Ishikawa (cell line): ENCODE data around the gene CFH.

ENCODE experiments used
- CEBPB ChIP-seq: IDR thresholded peaks from 2 replicates; pipeline ENCODE4 v1.6.1; 2012
- CREB1 ChIP-seq: IDR thresholded peaks from 2 replicates; pipeline ENCODE4 v1.6.1; 2012; ENCODE audit warnings: low read depth
- EGR1 ChIP-seq: IDR thresholded peaks from 2 replicates; pipeline ENCODE4 v1.6.1; 2012
- EP300 ChIP-seq: IDR thresholded peaks from 2 replicates; pipeline ENCODE4 v1.6.1; 2012; ENCODE audit warnings: borderline replicate concordance
- FOXM1 ChIP-seq: IDR thresholded peaks from 2 replicates; pipeline ENCODE4 v1.6.1; 2012; ENCODE audit warnings: low read depth, borderline replicate concordance
- NFIC ChIP-seq: IDR thresholded peaks from 2 replicates; pipeline ENCODE4 v1.6.1; 2012
- RAD21 ChIP-seq: IDR thresholded peaks from 2 replicates; pipeline ENCODE4 v1.6.1; 2012; ENCODE audit warnings: low read depth
- TAF1 ChIP-seq: IDR thresholded peaks from 2 replicates; pipeline ENCODE4 v1.6.1; 2012; ENCODE audit warnings: low read depth, mild to moderate bottlenecking
- TCF12 ChIP-seq: IDR thresholded peaks from 2 replicates; pipeline ENCODE4 v1.6.1; 2012; ENCODE audit warnings: low read depth
- TEAD4 ChIP-seq: IDR thresholded peaks from 2 replicates; pipeline ENCODE4 v1.6.1; 2012
- YY1 ChIP-seq: IDR thresholded peaks from 2 replicates; pipeline ENCODE4 v1.6.1; 2012; ENCODE audit warnings: low read depth
- ZBTB7A ChIP-seq: IDR thresholded peaks from 2 replicates; pipeline ENCODE4 v1.6.1; 2012; ENCODE audit warnings: low read depth
- TF ChIP-seq, protein P1 (sequence below): IDR thresholded peaks from 2 replicates; pipeline ENCODE4 v1.6.1; 2012
- TF ChIP-seq, protein P2 (sequence below): IDR thresholded peaks from 2 replicates; pipeline ENCODE4 v1.6.1; 2012; ENCODE audit warnings: low read depth, mild to moderate bottlenecking
- TF ChIP-seq, protein P3 (sequence below): IDR thresholded peaks from 2 replicates; pipeline ENCODE4 v1.6.1; 2012

Gene CFH

DNA sequence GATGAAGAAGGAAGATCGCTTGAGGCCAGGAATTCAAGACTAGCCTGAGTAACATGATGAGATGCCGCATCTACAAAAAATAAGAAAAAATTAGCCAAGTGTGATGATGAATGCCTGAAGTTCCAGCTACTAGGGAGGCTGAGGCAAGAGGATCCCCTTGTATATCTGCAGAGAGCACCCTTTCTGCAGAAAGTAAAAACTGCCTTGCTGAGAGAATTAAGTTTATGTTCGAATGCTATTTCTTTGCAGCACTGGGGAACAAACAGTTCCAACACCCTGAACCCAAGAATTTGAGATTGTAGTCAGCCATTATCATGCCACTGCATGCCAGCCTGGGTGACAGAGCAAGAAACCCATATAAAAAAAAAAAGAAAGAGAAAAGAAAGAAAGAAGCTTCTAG, 23.0 kb upstream of the CFH start:
- TF ChIP-seq TAF1 = no peak
- no peak for TF ChIP-seq RAD21
- no peak for TF ChIP-seq ZBTB7A

DNA sequence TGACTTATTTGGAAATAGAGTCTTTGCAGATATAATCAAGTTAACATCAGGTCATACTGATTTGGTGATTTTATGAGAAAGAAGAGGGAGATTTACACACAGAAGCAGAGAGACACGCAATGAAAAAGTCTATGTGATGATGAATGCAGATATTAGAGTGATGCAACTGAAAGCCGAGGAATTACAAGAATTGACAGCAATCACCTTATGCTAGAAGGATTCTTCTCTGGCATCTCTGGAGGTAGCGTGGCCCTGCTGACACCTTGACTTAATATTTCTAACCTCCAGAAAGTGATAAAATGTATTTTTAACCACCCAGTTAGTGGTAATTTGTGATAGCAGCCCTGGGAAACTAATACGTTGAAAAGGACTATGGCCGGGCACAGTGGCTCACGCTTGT, 14.2 kb upstream of the CFH start:
- TF ChIP-seq CREB1 (no peak), EP300 (no peak), TEAD4 (no peak), NFIC (no peak), CEBPB (no peak), TCF12 (no peak), ZBTB7A (no peak), EGR1 (no peak), YY1 (no peak), FOXM1 (no peak), RAD21 (no peak), TAF1 (no peak)
- TF ChIP-seq, protein P1, sequence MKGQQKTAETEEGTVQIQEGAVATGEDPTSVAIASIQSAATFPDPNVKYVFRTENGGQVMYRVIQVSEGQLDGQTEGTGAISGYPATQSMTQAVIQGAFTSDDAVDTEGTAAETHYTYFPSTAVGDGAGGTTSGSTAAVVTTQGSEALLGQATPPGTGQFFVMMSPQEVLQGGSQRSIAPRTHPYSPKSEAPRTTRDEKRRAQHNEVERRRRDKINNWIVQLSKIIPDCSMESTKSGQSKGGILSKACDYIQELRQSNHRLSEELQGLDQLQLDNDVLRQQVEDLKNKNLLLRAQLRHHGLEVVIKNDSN = no peak
- TF ChIP-seq, protein P2, sequence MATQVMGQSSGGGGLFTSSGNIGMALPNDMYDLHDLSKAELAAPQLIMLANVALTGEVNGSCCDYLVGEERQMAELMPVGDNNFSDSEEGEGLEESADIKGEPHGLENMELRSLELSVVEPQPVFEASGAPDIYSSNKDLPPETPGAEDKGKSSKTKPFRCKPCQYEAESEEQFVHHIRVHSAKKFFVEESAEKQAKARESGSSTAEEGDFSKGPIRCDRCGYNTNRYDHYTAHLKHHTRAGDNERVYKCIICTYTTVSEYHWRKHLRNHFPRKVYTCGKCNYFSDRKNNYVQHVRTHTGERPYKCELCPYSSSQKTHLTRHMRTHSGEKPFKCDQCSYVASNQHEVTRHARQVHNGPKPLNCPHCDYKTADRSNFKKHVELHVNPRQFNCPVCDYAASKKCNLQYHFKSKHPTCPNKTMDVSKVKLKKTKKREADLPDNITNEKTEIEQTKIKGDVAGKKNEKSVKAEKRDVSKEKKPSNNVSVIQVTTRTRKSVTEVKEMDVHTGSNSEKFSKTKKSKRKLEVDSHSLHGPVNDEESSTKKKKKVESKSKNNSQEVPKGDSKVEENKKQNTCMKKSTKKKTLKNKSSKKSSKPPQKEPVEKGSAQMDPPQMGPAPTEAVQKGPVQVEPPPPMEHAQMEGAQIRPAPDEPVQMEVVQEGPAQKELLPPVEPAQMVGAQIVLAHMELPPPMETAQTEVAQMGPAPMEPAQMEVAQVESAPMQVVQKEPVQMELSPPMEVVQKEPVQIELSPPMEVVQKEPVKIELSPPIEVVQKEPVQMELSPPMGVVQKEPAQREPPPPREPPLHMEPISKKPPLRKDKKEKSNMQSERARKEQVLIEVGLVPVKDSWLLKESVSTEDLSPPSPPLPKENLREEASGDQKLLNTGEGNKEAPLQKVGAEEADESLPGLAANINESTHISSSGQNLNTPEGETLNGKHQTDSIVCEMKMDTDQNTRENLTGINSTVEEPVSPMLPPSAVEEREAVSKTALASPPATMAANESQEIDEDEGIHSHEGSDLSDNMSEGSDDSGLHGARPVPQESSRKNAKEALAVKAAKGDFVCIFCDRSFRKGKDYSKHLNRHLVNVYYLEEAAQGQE = no peak
- TF ChIP-seq, protein P3, sequence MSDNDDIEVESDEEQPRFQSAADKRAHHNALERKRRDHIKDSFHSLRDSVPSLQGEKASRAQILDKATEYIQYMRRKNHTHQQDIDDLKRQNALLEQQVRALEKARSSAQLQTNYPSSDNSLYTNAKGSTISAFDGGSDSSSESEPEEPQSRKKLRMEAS = no peak

DNA sequence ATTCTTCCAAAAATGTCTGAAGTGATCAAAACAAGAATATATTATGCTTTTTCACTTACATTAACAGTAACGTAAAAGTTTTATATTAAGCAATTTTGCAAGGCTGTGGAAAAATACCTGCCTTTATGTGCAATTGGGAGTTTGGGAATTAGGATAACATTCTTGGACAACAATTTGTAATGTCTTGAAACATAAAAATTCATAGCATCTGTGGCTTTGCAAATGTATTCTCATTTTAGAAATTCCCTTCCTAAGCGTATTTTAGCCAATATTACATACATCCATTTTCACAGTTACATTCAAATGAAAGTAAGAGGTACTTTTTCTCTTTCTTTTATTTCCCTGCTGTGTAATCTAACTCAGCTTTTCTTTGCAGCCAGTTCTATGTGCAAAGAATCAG, 13.4 kb upstream of the CFH start:
- no peak for TF ChIP-seq EP300
- TF ChIP-seq EGR1 = no peak

DNA sequence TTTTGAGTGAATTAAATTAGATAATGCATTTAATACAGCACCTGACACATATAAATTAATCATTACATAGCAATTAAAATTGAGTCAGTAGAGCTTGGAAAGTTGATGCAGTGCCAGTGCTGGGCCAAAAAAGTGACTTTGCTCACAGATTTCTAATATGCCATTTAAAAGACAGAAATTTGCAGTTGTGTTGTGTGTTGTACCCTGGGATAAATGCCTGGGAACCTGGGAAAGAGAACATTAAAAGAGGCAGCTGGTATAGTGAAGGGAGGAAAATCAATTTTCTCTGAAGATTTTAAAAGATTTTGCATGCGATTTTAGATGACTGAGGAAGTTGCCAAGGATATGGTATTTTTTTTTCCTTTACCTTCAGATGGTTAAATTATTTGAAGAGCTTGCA, 10.9 kb upstream of the CFH start:
- TF ChIP-seq FOXM1 (no peak), YY1 (no peak), EP300 (no peak), RAD21 (no peak), ZBTB7A (no peak), NFIC (no peak), TAF1 (no peak), CEBPB (no peak), EGR1 (no peak), TEAD4 (no peak), TCF12 (no peak), CREB1 (no peak)
- TF ChIP-seq, protein P3 = no peak
- TF ChIP-seq, protein P2 = no peak
- TF ChIP-seq, protein P1 = no peak

DNA sequence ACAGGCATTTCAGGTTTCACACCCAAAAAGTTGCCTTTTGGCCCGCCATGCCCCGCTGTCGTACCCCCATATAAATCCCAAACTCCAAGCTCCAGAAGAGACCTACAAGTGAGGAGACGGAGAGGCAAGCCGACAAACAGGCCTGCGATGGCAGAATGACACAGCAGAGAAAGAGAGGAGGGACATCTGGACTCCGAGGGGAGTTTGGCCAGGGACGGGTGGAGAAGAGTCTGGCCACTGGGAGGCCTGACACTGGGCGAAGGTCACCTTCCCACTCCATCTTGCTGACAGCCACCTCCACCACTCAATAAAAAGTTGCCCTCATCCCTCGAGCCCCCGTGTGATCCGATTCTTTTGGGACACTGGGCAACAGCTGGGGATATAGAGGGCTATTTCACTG, 1.9 kb upstream of the CFH start:
- TF ChIP-seq EGR1 (no peak), CREB1 (no peak), YY1 (no peak), TEAD4 (no peak), ZBTB7A (no peak), FOXM1 (no peak), TCF12 (no peak), NFIC (no peak), TAF1 (no peak), EP300 (no peak)
- TF ChIP-seq, protein P1 = no peak
- TF ChIP-seq, protein P3 = no peak

DNA sequence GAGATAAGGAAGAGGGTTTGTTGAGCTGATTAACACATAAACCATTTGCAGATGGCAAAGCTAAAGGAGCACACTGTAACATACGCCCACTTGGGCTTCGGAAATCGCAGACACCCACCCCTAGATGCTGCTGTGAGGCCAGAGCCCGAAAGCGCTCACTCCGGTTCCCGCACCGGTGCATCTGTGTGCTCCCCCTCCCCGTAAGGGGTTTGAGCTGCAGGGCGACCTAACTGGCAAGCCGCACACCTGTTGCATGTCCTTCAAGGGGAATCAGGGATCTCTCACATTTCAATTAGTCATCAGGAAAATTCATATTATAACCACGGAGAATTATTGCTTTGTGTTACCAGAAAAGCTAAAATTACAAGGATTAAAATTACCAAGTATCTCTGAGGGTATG, 1.4 kb upstream of the CFH start:
- no peak for TF ChIP-seq NFIC
- TF ChIP-seq TEAD4 = no peak
- TF ChIP-seq FOXM1 = no peak
